Upper lobe of right lung (tissue), 1 donor: ENCODE results near the gene BRD7. TPM values are rescaled to one million over a fixed set of nuclear protein-coding genes. Genes with fewer than 3 reads are reported as not detected.

Experiments
- ATAC-seq: fragments of 200-7000 bp; cut with Tn5 transposase; one replicate; pipeline ENCODE4 v1.9.1; 2020; ENCODE audit warnings: mild to moderate bottlenecking, moderate library complexity
- DNase-seq: peaks from one replicate; pipeline ENCODE4 v3.0.0-alpha.2; 2020
- H3K27ac ChIP-seq: fragments of 200-600 bp; one replicate; pipeline ENCODE4 v1.8.0; 2022
- H3K27me3 ChIP-seq: fragments of 200-600 bp; one replicate; pipeline ENCODE4 v1.8.0; 2022; ENCODE audit warnings: mild to moderate bottlenecking
- H3K36me3 ChIP-seq: fragments of 200-600 bp; one replicate; pipeline ENCODE4 v1.8.0; 2022
- H3K4me1 ChIP-seq: fragments of 200-600 bp; one replicate; pipeline ENCODE4 v1.8.0; 2022
- H3K4me3 ChIP-seq: fragments of 200-600 bp; one replicate; pipeline ENCODE4 v1.8.0; 2022; ENCODE audit warnings: mild to moderate bottlenecking
- H3K9me3 ChIP-seq: fragments of 200-600 bp; one replicate; pipeline ENCODE4 v1.8.0; 2022
- CTCF ChIP-seq: fragments of 200-600 bp; IDR thresholded peaks from one replicate; pipeline ENCODE4 v1.8.0; 2022; ENCODE audit warnings: antibody characterized with exemption
- intact Hi-C: fragments of 100-400 bp; cut with DNase I; formaldehyde crosslinking; loops from one replicate; pipeline ENCODE4 v1.11.0; 2022
- long read RNA-seq: library from polyadenylated mRNA; unstranded; transcript quantifications from one replicate; pipeline ENCODE4 v2.0.0, GENCODE V29; 2021
- total RNA-seq: library from RNA; stranded (reverse); fragmentation: NEBNext Ultra II Directional; extraction: Animal tissue kit (Norgen Biotek cat#: 25700); gene quantifications from one replicate; pipeline ENCODE4 v1.2.1, GENCODE V29; 2021
- donor health status: DM: no; HTN: yes; CAD: no; lungs with severe emphysema.

The BRD7 gene
- total RNA-seq: 62.9 TPM
- long read RNA-seq, full-length matches to known transcripts: 83 of 111 reads
- long read RNA-seq, partial matches to known transcripts: 7 of 111 reads
- long read RNA-seq, other reads (novel, unspliced or antisense): 21 of 111 reads

- TF ChIP-seq CTCF: peak; percentile 36
- H3K27me3 ChIP-seq: no peaks in the 10 kb centered on the region
- DNase-seq (peak; percentile 85), ATAC-seq (peak; percentile 97)
- intact Hi-C loops: loop anchor here (10.0 kb wide), 1 partner anchor 144 kb away; no protein-coding TSS in a partner anchor
- H3K36me3 ChIP-seq: peaks cover 31% of the 10 kb centered on the region
- no peaks in the 10 kb centered on the region for H3K9me3 ChIP-seq
- peak within 1 kb of the TSS; percentile 89 for H3K4me3 ChIP-seq
- peak within 1 kb of the TSS; percentile 80 for H3K27ac ChIP-seq
- peaks cover 30% of the 10 kb centered on the region for H3K4me1 ChIP-seq
These were observed at the start of gene BRD7 for GRCh38 chr16:50368410-50369132. Gene BRD7 (minus strand): TSS chr16:50368988. CDS start chr16:50368774, 214 bp downstream.

- Histone ChIP-seq H3K36me3 (no peaks in the 10 kb centered on the region), H3K4me3 (no peak overlapping the region), H3K4me1 (no peaks in the 10 kb centered on the region), H3K9me3 (peaks cover 16% of the 10 kb centered on the region), H3K27me3 (no peaks in the 10 kb centered on the region), H3K27ac (no peak overlapping the region)
- intact Hi-C loops: no loop called here
- DNase-seq: no peak
- no peak for TF ChIP-seq CTCF
- ATAC-seq: no peak
These were observed 47.6 kb upstream of the BRD7 start for GRCh38 chr16:50416388-50416787.

- H3K4me1 ChIP-seq: no peaks in the 10 kb centered on the region
- DNase-seq (no peak), ATAC-seq (no peak)
- H3K27me3 ChIP-seq: no peaks in the 10 kb centered on the region
- intact Hi-C loops: no loop called here
- no peaks in the 10 kb centered on the region for H3K36me3 ChIP-seq
- H3K9me3 ChIP-seq: peaks cover 14% of the 10 kb centered on the region
- no peak overlapping the region for H3K27ac ChIP-seq
- H3K4me3 ChIP-seq: no peak overlapping the region
- TF ChIP-seq CTCF: no peak
These were observed 45.4 kb upstream of the BRD7 start for GRCh38 chr16:50414152-50414551.

GRCh38 chr16:50411034-50411433 is 42.2 kb upstream of the BRD7 start:
- ATAC-seq (no peak), DNase-seq (no peak)
- Histone ChIP-seq H3K4me1 (no peaks in the 10 kb centered on the region), H3K4me3 (no peak overlapping the region), H3K27me3 (no peaks in the 10 kb centered on the region), H3K36me3 (no peaks in the 10 kb centered on the region), H3K27ac (no peak overlapping the region), H3K9me3 (no peaks in the 10 kb centered on the region)
- intact Hi-C loops: no loop called here
- TF ChIP-seq CTCF: no peak

GRCh38 chr16:50408001-50408561 is 39.3 kb upstream of the BRD7 start:
- no peaks in the 10 kb centered on the region for H3K27me3 ChIP-seq
- no peak for DNase-seq
- no peak overlapping the region for H3K27ac ChIP-seq
- no peak for TF ChIP-seq CTCF
- H3K36me3 ChIP-seq: no peaks in the 10 kb centered on the region
- H3K9me3 ChIP-seq: no peaks in the 10 kb centered on the region
- no peak overlapping the region for H3K4me3 ChIP-seq
- intact Hi-C loops: no loop called here
- ATAC-seq: no peak
- H3K4me1 ChIP-seq: no peaks in the 10 kb centered on the region
